ENCODE data around the gene HP1BP3. TPM values are rescaled to one million over a fixed set of nuclear protein-coding genes. Genes with fewer than 3 reads are reported as not detected.
"Not testable (repeated sequence)": the region's sequence is repeated elsewhere in the genome, so short reads cannot be mapped to it uniquely, and the experiment has no call there.

The HP1BP3 gene
- total RNA-seq, 1 experiment from 2014 or later, result 201 TPM

DNA sequence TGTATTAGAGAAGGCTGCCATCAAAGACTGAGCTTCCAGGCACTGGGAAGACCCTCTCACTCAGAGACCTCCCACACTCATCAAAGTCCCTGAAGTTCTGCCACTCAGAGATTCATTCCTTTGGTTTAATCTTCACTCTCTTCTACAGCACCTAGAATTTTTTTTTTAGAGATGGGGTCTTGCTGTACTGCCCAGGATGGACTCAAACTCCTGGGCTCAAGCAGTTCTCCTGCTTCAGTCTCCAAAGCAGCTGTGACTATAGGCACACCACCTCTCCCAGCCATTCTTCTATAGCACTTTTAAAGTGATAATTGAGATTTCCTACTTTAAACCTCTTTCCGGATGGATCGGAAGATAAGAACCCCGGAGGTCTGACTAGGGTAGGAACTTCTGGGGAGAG, 3.7 kb upstream of the HP1BP3 start:
- Histone ChIP-seq H3K9me3 (replicated peaks) (no peaks in the 10 kb centered on the region), H3K4me3 (no peak overlapping the region), H3K27ac (no peak overlapping the region), H3K27me3 (replicated peaks) (no peaks in the 10 kb centered on the region), H3K4me1 (replicated peaks) (peaks cover 9% of the 10 kb centered on the region), H3K36me3 (peaks cover 11% of the 10 kb centered on the region)
- no peak for DNase-seq (ENCODE audit: low read depth in 1 of 2, low spot score in 2 of 2)

DNA sequence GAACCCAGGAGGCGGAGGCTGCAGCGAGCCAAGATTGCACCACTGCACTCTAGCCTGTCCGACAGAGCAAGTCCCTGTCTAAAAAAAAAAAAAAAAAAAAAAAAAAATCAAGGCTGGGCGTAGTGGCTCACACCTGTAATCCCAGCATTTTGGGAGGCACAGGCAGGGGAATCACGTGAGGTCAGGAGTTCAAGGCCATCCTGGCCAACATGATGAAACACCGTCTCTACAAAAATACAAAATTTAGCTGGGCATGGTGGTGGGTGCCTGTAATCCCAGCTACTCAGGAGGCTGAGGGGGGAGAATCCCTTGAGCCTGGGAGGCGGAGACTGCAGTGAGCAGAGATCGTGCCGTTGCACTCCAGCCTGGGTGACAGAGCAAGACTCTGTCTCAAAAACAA, 2.5 kb upstream of the HP1BP3 start:
- H3K27me3 ChIP-seq (replicated peaks); H3K4me3 ChIP-seq; H3K27ac ChIP-seq; DNase-seq (ENCODE audit: low read depth in 1 of 2, low spot score in 2 of 2); H3K9me3 ChIP-seq (replicated peaks): not testable (repeated sequence)
- Histone ChIP-seq H3K36me3 (peaks cover 14% of the 10 kb centered on the region), H3K4me1 (replicated peaks) (peaks cover 13% of the 10 kb centered on the region)

GRCh38 chr1:20787840-20788795, 1.0 kb upstream of the HP1BP3 start:
- peak overlapping the region; percentile 94 for H3K27ac ChIP-seq
- H3K27me3 ChIP-seq (replicated peaks), result no peaks in the 10 kb centered on the region
- DNase-seq (ENCODE audit: low read depth in 1 of 2, low spot score in 2 of 2), result no peak
- peak overlapping the region; percentile 98 for H3K4me3 ChIP-seq
- no peaks in the 10 kb centered on the region for H3K9me3 ChIP-seq (replicated peaks)
- H3K4me1 ChIP-seq (replicated peaks), result peaks cover 15% of the 10 kb centered on the region
- peaks cover 20% of the 10 kb centered on the region for H3K36me3 ChIP-seq

GRCh38 chr1:20786253-20787028, 666 bp downstream of the HP1BP3 start:
- Histone ChIP-seq H3K9me3 (replicated peaks) (no peaks in the 10 kb centered on the region), H3K4me1 (replicated peaks) (peaks cover 15% of the 10 kb centered on the region), H3K27ac (peak overlapping the region; percentile 94), H3K4me3 (peak overlapping the region; percentile 98), H3K27me3 (replicated peaks) (no peaks in the 10 kb centered on the region), H3K36me3 (peaks cover 28% of the 10 kb centered on the region)
- DNase-seq (ENCODE audit: low read depth in 1 of 2, low spot score in 2 of 2), result peak; percentile 97 to 99

DNA sequence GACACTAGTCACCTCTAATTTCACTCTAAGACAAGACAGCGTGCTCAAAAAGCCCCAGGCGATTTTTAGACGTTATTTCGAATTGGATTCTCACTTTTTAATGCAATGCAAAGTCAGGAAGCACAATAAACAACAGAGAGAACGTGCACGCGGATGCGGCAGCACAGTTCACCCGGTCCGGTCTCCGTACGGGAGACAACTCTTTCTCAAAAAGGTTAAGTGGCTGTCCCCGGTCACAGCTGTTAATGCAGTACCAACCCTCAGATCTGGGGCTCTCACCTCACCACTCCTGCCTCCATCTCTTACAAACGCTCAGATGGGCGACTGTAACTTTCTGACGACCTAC, 1.2 kb downstream of the HP1BP3 start:
- Histone ChIP-seq H3K9me3 (replicated peaks) (no peaks in the 10 kb centered on the region), H3K4me3 (peak overlapping the region; percentile 98), H3K27ac (peak overlapping the region; percentile 94), H3K4me1 (replicated peaks) (peaks cover 15% of the 10 kb centered on the region), H3K36me3 (peaks cover 33% of the 10 kb centered on the region), H3K27me3 (replicated peaks) (no peaks in the 10 kb centered on the region)
- no peak for DNase-seq (ENCODE audit: low read depth in 1 of 2, low spot score in 2 of 2)

GRCh38 chr1:20775700-20776099, 11.4 kb downstream of the HP1BP3 start:
- Histone ChIP-seq H3K4me1 (replicated peaks) (no peaks in the 10 kb centered on the region), H3K9me3 (replicated peaks) (no peaks in the 10 kb centered on the region), H3K27me3 (replicated peaks) (no peaks in the 10 kb centered on the region), H3K27ac (no peak overlapping the region), H3K36me3 (peaks cover 96% of the 10 kb centered on the region), H3K4me3 (no peak overlapping the region)
- DNase-seq (ENCODE audit: low read depth in 1 of 2, low spot score in 2 of 2), result no peak

DNA sequence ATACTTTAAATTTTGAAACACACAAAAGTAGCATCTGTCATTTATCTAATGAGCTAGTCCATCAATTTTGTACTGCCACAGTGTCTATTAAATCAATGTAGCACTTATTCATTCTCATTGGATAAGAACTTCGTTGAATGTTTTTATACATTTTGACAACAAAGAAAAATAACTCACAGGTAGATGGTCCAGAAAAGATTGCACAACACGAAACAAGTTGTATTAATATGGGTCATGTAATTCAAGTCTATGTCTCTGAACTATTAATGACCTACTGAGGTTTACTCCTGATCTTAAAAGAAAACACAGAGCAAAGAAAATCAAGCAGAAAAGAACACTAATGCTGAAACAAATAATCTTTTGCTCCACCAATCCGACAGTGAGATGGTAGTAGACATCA, 15.3 kb downstream of the HP1BP3 start:
- Histone ChIP-seq H3K27ac (no peak overlapping the region), H3K4me1 (replicated peaks) (0 out of 2 replicates have a peak, but pooled peaks cover 3% of the 10 kb centered on the region), H3K9me3 (replicated peaks) (no peaks in the 10 kb centered on the region), H3K4me3 (no peak overlapping the region), H3K27me3 (replicated peaks) (no peaks in the 10 kb centered on the region), H3K36me3 (peaks cover 99% of the 10 kb centered on the region)
- DNase-seq (ENCODE audit: low read depth in 1 of 2, low spot score in 2 of 2), result no peak

- peaks cover 100% of the 10 kb centered on the region for H3K36me3 ChIP-seq
Measured at GRCh38 chr1:20770314-20771087, 16.6 kb downstream of the HP1BP3 start.

GRCh38 chr1:20767271-20767670, 19.8 kb downstream of the HP1BP3 start:
- peaks cover 99% of the 10 kb centered on the region for H3K36me3 ChIP-seq
- H3K4me1 ChIP-seq (replicated peaks), result 0 out of 2 replicates have a peak, but pooled peaks cover 3% of the 10 kb centered on the region

More at GRCh38 chr1:20770314-20771087, 16.6 kb downstream of the HP1BP3 start:
- H3K4me1 ChIP-seq (replicated peaks), result 0 out of 2 replicates have a peak, but pooled peaks cover 3% of the 10 kb centered on the region
- no peak for DNase-seq (ENCODE audit: low read depth in 1 of 2, low spot score in 2 of 2)
- no peaks in the 10 kb centered on the region for H3K9me3 ChIP-seq (replicated peaks)
- H3K4me3 ChIP-seq, result no peak overlapping the region
- no peaks in the 10 kb centered on the region for H3K27me3 ChIP-seq (replicated peaks)
- H3K27ac ChIP-seq, result no peak overlapping the region

GRCh38 chr1:20763417-20763816, 23.7 kb downstream of the HP1BP3 start:
- Histone ChIP-seq H3K27ac (no peak overlapping the region), H3K27me3 (replicated peaks) (no peaks in the 10 kb centered on the region), H3K4me1 (replicated peaks) (no peaks in the 10 kb centered on the region), H3K4me3 (no peak overlapping the region), H3K36me3 (peaks cover 98% of the 10 kb centered on the region), H3K9me3 (replicated peaks) (no peaks in the 10 kb centered on the region)
- no peak for DNase-seq (ENCODE audit: low read depth in 1 of 2, low spot score in 2 of 2)

More at GRCh38 chr1:20767271-20767670, 19.8 kb downstream of the HP1BP3 start:
- Histone ChIP-seq H3K27me3 (replicated peaks) (no peaks in the 10 kb centered on the region), H3K27ac (no peak overlapping the region), H3K9me3 (replicated peaks) (no peaks in the 10 kb centered on the region), H3K4me3 (no peak overlapping the region)
- DNase-seq (ENCODE audit: low read depth in 1 of 2, low spot score in 2 of 2), result no peak

DNA sequence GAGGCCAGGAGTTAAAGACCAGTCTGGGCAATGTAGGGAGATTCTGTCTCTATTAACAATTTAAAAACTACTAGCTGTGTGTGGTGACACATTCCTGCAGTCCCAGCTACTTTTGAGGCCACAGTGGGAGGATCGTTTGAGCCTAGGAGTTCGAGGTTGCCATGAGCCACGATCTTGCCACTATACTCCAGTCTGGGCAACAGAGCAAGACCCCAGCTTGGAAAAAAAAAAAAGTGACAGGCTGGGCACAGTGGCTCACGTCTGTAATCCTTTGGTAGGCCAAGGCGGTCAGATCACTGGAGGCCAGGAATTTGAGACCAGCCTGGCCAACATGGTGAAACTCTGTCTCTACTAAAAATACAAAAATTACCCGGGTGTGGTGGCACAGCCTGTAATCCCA, 26.8 kb downstream of the HP1BP3 start:
- Histone ChIP-seq H3K9me3 (replicated peaks) (no peaks in the 10 kb centered on the region), H3K27me3 (replicated peaks) (no peaks in the 10 kb centered on the region), H3K36me3 (peaks cover 98% of the 10 kb centered on the region), H3K27ac (no peak overlapping the region), H3K4me1 (replicated peaks) (no peaks in the 10 kb centered on the region), H3K4me3 (no peak overlapping the region)
- DNase-seq (ENCODE audit: low read depth in 1 of 2, low spot score in 2 of 2), result no peak

GRCh38 chr1:20753589-20753988, 33.5 kb downstream of the HP1BP3 start:
- Histone ChIP-seq H3K27ac (no peak overlapping the region), H3K36me3 (peaks cover 92% of the 10 kb centered on the region), H3K4me3 (no peak overlapping the region), H3K4me1 (replicated peaks) (peaks cover 7% of the 10 kb centered on the region), H3K27me3 (replicated peaks) (no peaks in the 10 kb centered on the region), H3K9me3 (replicated peaks) (no peaks in the 10 kb centered on the region)
- peak in 1 of 2 experiments; percentile 44 for DNase-seq (ENCODE audit: low read depth in 1 of 2, low spot score in 2 of 2)

GRCh38 chr1:20751462-20751990, 35.6 kb downstream of the HP1BP3 start:
- H3K27me3 ChIP-seq (replicated peaks), result no peaks in the 10 kb centered on the region
- no peak overlapping the region for H3K4me3 ChIP-seq
- no peak overlapping the region for H3K27ac ChIP-seq
- no peak for DNase-seq (ENCODE audit: low read depth in 1 of 2, low spot score in 2 of 2)
- H3K4me1 ChIP-seq (replicated peaks), result peaks cover 7% of the 10 kb centered on the region
- H3K36me3 ChIP-seq, result peaks cover 92% of the 10 kb centered on the region
- H3K9me3 ChIP-seq (replicated peaks), result no peaks in the 10 kb centered on the region

Measured in SJSA1 (cell line).